ENCODE data around the gene TCTN3. TPM values are rescaled to one million over a fixed set of nuclear protein-coding genes. Genes with fewer than 3 reads are reported as not detected.
"Not testable (repeated sequence)": the region's sequence is repeated elsewhere in the genome, so short reads cannot be mapped to it uniquely, and the experiment has no call there.

The TCTN3 gene
- total and polyA plus RNA-seq, 9 donors, result 21.7 to 107 (median 34.2) TPM

DNA sequence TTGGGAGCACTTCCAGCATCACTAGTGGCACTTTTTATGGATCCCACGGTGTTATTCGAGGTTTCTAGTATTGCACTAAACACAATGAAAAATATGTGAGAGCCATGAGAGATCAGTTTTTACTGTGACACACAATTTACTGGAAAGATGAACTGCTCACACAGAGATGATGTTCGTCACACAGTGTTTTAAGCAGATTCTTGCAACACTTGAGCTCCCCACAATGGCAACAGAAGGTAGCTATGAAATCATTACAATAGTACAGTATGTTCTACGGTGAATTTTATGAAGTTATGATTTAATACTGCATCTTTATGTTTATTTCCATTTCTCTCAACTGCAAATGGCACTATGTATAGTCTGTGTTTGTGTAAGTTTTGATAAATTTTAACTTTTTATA is 34.8 kb upstream of the TCTN3 start:
- H3K27ac ChIP-seq, result no peak overlapping the region

DNA sequence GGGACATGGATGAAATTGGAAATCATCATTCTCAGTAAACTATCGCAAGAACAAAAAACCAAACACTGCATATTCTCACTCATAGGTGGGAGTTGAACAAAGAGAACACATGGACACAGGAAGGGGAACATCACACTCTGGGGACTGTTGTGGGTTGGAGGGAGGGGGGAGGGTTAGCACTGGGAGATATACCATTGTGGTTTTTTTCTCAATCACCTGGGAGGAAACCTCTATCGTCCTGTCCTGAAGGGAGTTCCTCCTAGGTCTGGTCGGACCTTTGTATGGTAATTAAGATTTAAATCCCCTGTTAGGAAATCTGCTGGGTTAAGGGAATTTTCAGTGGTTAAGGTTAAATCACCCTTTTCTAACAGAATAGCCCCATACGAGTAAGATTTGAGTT is 28.8 kb upstream of the TCTN3 start:
- H3K4me1 ChIP-seq (ENCODE audit: insufficient read depth); H3K27ac ChIP-seq; H3K4me3 ChIP-seq; intact Hi-C loops (cut with DNase I); H3K9me3 ChIP-seq; DNase-seq; H3K27me3 ChIP-seq; H3K36me3 ChIP-seq: not testable (repeated sequence)
- WGBS, 3 donors, result 81 to 93% (median 90%) methylated on average over 4 of the region's 4 CpGs

More for the DNA sequence above, 34.8 kb upstream of the TCTN3 start:
- Histone ChIP-seq H3K36me3 (no peaks in the 10 kb centered on the region), H3K4me3 (no peak overlapping the region), H3K27me3 (no peaks in the 10 kb centered on the region), H3K4me1 (ENCODE audit: insufficient read depth) (no peaks in the 10 kb centered on the region), H3K9me3 (peaks cover 0 to 5% of the 10 kb centered on the region in 2 donors)
- WGBS, 3 donors, result 42 to 51% (median 50%) methylated on average over 4 of the region's 4 CpGs
- TF ChIP-seq, protein P1, sequence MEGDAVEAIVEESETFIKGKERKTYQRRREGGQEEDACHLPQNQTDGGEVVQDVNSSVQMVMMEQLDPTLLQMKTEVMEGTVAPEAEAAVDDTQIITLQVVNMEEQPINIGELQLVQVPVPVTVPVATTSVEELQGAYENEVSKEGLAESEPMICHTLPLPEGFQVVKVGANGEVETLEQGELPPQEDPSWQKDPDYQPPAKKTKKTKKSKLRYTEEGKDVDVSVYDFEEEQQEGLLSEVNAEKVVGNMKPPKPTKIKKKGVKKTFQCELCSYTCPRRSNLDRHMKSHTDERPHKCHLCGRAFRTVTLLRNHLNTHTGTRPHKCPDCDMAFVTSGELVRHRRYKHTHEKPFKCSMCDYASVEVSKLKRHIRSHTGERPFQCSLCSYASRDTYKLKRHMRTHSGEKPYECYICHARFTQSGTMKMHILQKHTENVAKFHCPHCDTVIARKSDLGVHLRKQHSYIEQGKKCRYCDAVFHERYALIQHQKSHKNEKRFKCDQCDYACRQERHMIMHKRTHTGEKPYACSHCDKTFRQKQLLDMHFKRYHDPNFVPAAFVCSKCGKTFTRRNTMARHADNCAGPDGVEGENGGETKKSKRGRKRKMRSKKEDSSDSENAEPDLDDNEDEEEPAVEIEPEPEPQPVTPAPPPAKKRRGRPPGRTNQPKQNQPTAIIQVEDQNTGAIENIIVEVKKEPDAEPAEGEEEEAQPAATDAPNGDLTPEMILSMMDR (IDR thresholded peaks at IDR 0.05), result no peak
- no peak for TF ChIP-seq EP300 (IDR thresholded peaks at IDR 0.05)
- TF ChIP-seq POLR2A (IDR thresholded peaks at IDR 0.05), result no peak
- DNase-seq, result no peak
- intact Hi-C loops (cut with DNase I), result no loop called here

DNA sequence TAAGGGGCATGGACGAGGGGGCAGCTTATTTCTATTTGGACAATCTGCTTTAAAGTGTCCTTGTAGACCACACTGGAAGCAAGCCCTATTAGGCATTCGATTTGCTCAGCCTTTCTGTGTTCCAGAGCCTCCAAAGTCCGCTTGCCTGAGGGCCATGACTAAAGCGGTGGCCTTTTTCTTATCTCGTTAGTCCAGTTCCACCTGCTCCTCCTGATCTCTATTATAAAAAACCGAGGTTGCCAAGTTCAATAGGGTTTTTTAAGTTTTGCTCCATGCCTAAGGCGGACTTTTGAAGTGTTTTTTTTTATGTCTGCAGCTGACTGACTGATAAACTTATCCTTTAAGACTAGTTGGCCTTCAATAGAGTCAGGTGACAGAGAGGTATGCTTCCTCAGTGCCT is 27.0 kb upstream of the TCTN3 start:
- WGBS, 3 donors, result 79 to 82% (median 82%) methylated on average over 7 of the region's 7 CpGs
- DNase-seq; H3K9me3 ChIP-seq; H3K27ac ChIP-seq; H3K4me1 ChIP-seq (ENCODE audit: insufficient read depth); H3K27me3 ChIP-seq; H3K4me3 ChIP-seq; H3K36me3 ChIP-seq; intact Hi-C loops (cut with DNase I): not testable (repeated sequence)

DNA sequence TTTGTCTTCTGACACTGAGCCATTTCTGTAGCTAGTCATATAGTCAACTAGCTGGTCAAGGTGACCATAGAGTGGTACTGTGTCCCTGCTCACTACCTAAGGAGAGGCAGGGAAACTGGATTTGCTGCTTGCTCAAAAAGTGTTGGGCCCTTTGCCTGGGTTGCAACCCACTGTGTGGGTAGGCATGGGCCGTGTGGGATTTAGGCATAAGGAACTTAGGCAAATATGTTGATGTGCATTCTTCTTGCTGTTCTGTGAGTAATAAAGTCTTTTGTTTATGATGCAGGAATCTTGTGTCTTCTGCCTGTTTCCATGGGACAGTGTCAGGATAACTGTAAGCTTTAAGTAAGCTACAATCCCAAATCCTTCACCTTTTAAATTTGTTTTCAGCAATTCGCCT is 23.1 kb upstream of the TCTN3 start:
- intact Hi-C loops (cut with DNase I), result no loop called here
- Histone ChIP-seq H3K27ac (no peak overlapping the region), H3K27me3 (no peaks in the 10 kb centered on the region), H3K9me3 (no peaks in the 10 kb centered on the region), H3K4me3 (no peak overlapping the region), H3K4me1 (ENCODE audit: insufficient read depth) (no peaks in the 10 kb centered on the region), H3K36me3 (no peaks in the 10 kb centered on the region)
- DNase-seq, result no peak
- 71 to 85% (median 73%) methylated on average over 2 of the region's 2 CpGs for WGBS, 3 donors
- TF ChIP-seq, protein P1 (IDR thresholded peaks at IDR 0.05), result no peak
- TF ChIP-seq EP300 (IDR thresholded peaks at IDR 0.05), result no peak
- no peak for TF ChIP-seq POLR2A (IDR thresholded peaks at IDR 0.05)

DNA sequence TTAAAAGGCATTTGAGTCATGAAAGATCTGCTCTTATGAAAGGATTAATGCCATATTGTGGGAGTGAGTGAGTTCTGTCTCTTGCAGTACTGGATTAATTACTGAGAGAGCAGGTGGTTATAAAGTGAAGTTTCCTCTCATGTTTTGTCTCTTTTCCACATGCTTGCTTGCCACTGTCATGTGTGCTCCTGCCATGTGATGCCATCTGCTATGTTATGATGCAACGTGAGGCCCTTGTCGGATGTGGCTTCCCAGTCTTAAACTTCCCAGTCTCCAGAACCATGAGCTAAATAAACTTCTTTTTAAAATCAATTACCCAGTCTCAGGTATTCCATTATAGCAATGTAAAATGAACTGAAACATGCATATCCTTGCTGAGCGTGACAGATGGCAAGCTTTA is 22.7 kb upstream of the TCTN3 start:
- no peak overlapping the region for H3K4me3 ChIP-seq
- H3K9me3 ChIP-seq, result no peaks in the 10 kb centered on the region
- no peaks in the 10 kb centered on the region for H3K36me3 ChIP-seq
- no peaks in the 10 kb centered on the region for H3K27me3 ChIP-seq
- TF ChIP-seq EP300 (IDR thresholded peaks at IDR 0.05) (no peak), POLR2A (IDR thresholded peaks at IDR 0.05) (no peak)
- TF ChIP-seq, protein P1 (IDR thresholded peaks at IDR 0.05), result no peak
- no peaks in the 10 kb centered on the region for H3K4me1 ChIP-seq (ENCODE audit: insufficient read depth)
- WGBS, 3 donors, result 89 to 95% (median 92%) methylated on average over 3 of the region's 3 CpGs
- no peak overlapping the region for H3K27ac ChIP-seq
- intact Hi-C loops (cut with DNase I), result no loop called here
- DNase-seq, result no peak

DNA sequence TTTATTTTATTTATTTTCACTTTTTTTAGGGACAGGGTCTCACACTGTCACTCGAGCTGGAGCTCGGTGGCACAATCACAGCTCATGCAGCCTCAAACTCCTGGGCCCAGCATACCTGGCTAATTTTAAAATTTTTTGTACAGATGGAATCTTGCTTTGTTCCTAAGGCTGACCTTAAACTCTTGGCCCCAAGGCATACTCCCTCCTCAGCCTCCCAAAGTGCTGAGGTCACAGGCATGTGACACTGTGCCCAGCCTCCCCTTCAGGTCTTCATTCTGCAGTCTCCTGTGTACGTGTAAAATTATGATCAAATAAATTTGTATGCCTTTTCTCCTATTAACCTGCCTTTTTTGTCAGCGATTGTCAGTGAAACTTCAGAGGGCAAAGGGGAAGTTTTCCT is 17.8 kb upstream of the TCTN3 start:
- no peak for DNase-seq
- H3K27me3 ChIP-seq, result no peaks in the 10 kb centered on the region
- no peaks in the 10 kb centered on the region for H3K36me3 ChIP-seq
- TF ChIP-seq, protein P1 (IDR thresholded peaks at IDR 0.05), result no peak
- TF ChIP-seq EP300 (IDR thresholded peaks at IDR 0.05) (no peak), POLR2A (IDR thresholded peaks at IDR 0.05) (no peak)
- no peak overlapping the region for H3K4me3 ChIP-seq
- no peaks in the 10 kb centered on the region for H3K9me3 ChIP-seq
- no peaks in the 10 kb centered on the region for H3K4me1 ChIP-seq (ENCODE audit: insufficient read depth)
- intact Hi-C loops (cut with DNase I), result no loop called here
- WGBS, 3 donors, result 87 to 94% (median 90%) methylated on average over 4 of the region's 4 CpGs
- no peak overlapping the region for H3K27ac ChIP-seq
